ENCODE measurements around the gene CACNA1F. TPM values are rescaled to one million over a fixed set of nuclear protein-coding genes. Genes with fewer than 3 reads are reported as not detected.

Gene CACNA1F
- total RNA-seq, 1 donor = not detected

DNA sequence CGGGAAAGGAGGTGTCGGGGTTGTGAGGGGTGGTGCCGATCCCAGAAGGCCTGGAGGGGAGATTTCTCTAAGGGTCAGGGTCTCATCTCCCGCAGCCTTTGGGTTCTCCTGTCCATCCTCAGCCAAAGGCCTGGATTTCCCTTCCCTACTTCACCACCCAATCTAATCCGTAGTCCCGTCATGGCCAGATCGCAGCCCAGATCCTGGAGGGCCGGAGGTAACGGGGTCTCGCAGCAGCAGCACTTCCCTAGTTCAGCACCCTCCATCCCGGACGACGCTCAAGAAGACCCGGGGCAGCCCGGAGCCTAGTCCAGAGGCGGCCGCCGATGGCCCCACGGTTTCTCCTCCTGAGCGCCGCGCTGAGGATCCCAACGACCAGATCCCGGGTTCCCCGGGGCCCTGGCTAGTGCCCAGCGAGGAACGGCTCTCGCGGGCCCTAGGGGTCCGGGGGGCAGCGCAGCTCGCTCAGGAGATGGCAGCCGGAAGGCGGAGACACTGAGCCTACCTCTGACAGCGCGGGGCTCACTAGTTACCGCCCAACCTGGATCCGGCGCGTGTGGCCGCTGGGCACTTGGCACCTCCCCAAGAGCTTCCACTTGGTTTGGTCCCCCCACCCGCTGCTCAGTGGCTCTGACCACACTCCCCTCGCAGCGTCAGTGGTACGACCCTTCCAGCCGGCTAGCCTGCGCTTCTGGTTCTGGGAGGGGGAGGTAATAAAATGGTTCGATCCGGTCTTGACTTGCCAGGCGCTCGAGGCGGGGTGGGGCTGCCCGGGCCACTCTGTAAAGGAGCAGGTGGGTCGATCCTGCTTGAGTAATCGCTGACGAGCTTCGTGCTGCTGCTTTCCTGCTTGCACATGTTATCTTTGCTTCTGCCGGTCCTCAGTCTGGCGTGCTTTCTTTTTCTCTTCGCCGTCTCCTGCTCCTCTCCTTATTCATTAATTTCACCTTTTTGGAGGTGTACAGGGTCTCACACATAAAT is 66.9 kb downstream of the CACNA1F start:
- TF ChIP-seq, protein P1, sequence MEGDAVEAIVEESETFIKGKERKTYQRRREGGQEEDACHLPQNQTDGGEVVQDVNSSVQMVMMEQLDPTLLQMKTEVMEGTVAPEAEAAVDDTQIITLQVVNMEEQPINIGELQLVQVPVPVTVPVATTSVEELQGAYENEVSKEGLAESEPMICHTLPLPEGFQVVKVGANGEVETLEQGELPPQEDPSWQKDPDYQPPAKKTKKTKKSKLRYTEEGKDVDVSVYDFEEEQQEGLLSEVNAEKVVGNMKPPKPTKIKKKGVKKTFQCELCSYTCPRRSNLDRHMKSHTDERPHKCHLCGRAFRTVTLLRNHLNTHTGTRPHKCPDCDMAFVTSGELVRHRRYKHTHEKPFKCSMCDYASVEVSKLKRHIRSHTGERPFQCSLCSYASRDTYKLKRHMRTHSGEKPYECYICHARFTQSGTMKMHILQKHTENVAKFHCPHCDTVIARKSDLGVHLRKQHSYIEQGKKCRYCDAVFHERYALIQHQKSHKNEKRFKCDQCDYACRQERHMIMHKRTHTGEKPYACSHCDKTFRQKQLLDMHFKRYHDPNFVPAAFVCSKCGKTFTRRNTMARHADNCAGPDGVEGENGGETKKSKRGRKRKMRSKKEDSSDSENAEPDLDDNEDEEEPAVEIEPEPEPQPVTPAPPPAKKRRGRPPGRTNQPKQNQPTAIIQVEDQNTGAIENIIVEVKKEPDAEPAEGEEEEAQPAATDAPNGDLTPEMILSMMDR (IDR thresholded peaks at IDR 0.05; ENCODE audit: insufficient read depth, low read depth, low read length) = no peak
- peak overlapping the region; percentile 34 for H3K4me3 ChIP-seq (ENCODE audit: low read depth, low read length)
- DNase-seq (ENCODE audit: low read depth) = peak; percentile 79

- no peak overlapping the region for H3K4me3 ChIP-seq (ENCODE audit: low read depth, low read length)
- TF ChIP-seq, protein P1 (IDR thresholded peaks at IDR 0.05; ENCODE audit: insufficient read depth, low read depth, low read length) = no peak
- DNase-seq (ENCODE audit: low read depth) = no peak
These were observed 68.4 kb downstream of the CACNA1F start for GRCh38 chrX:49164589-49165360.

DNA sequence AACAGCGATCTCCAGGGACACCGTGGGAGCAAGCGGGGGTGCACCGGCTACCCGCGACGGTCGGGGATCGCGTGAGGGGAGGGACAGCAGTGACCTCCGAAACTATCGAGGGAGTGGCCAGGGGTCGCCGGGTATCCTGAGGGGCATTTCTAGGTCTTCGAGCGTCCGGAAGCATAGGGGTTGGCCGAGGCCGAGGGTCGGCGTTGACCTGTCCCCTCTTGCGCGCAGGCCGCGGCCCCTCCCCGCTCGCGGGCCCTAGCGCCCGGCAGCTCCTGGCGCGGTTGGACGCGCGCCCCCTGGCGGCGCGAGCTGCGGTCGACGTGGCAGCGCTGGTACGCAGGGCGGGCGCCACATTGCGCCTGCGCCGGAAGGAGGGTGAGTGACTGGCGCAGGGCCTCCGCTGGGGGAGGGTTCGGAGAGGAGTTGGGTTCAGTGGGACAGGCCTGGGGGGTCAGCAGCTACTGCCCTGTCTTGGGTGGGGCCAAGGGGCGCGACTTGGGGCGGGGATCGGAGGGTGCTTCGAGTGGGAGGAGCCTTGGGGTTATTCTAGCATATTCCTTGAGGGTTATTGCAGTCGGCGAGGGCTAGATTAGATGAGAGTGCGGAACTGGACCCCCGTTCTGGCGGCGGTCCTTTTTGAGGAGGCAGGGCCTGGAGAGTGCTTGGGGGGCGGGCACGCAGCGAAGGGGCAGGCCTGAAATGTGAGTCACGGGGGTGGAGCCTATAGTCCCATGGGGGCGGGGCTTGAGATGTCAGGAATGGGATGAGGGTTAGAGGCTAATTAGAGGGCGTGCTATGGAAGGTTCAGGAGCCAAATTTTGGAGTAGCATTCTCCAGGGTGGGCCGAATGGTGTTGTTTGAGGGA is 69.4 kb downstream of the CACNA1F start:
- peak; percentile 86 for DNase-seq (ENCODE audit: low read depth)
- H3K4me3 ChIP-seq (ENCODE audit: low read depth, low read length) = peak overlapping the region; percentile 44
- TF ChIP-seq, protein P1 (IDR thresholded peaks at IDR 0.05; ENCODE audit: insufficient read depth, low read depth, low read length) = peak; percentile 52

DNA sequence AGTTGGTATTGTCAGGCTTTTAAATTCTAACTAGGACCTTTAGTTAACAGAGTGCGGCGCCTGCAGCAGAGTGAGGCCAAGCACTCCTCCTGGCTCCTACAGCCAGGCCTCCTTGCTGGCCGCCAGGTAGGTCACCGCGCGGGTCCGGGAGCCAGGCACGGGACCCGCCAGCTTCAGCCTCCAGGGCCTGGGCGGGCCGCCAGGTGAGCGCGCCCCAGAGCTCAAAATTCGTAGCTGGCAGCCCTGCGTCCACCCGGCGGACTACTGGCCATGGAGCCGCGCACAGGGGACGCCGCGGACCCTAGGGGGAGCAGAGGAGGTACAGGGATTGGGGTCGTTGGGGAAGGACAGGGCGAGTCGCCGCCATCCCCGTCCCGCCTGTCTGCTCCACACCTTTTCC is 70.5 kb downstream of the CACNA1F start, which contains the start of gene MAGIX:
Gene MAGIX (plus strand): TSS at position 139 of the 400 bp plus-strand sequence. CDS start 132 bp downstream, at position 271.
- no peak for DNase-seq (ENCODE audit: low read depth)
- TF ChIP-seq, protein P1 (IDR thresholded peaks at IDR 0.05; ENCODE audit: insufficient read depth, low read depth, low read length) = no peak
- peak within 1 kb of the TSS; percentile 44 for H3K4me3 ChIP-seq (ENCODE audit: low read depth, low read length)

DNA sequence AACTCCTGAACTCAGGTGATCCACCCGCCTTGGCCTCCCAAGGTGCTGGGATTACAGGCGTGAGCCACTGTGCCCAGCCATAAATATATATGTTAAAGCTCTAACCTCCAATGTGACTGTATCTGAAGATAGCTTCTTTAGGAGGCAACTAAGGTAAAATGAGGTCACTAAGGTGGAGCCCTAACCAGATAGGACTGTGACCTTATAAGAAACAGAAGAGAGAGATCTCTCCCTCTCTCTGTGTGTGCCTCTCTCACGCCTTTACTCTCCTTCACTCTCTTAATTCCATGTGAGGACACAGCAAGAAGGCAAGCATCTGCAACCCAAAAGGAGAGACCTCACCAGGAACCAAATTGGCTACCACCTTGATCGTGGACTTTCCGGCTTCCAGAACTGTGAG is 71.5 kb downstream of the CACNA1F start:
- H3K4me3 ChIP-seq (ENCODE audit: low read depth, low read length) = no peak overlapping the region
- TF ChIP-seq, protein P1 (IDR thresholded peaks at IDR 0.05; ENCODE audit: insufficient read depth, low read depth, low read length) = no peak
- no peak for DNase-seq (ENCODE audit: low read depth)

- DNase-seq (ENCODE audit: low read depth) = no peak
- H3K4me3 ChIP-seq (ENCODE audit: low read depth, low read length) = no peak overlapping the region
- TF ChIP-seq, protein P1 (IDR thresholded peaks at IDR 0.05; ENCODE audit: insufficient read depth, low read depth, low read length) = no peak
These were observed 72.2 kb downstream of the CACNA1F start for GRCh38 chrX:49160908-49161307.

All from fibroblast of villous mesenchyme (primary cell).